Vagina (tissue), 2 donors: ENCODE results near the gene PBRM1.
"Not testable (repeated sequence)": the region's sequence is repeated elsewhere in the genome, so short reads cannot be mapped to it uniquely, and the experiment has no call there.

Source experiments
- CTCF ChIP-seq, 3 experiments: fragments of 450-650 bp in 2 of 3; fragments of 200-600 bp in 1 of 3; sonication (generic) in 1 of 3; IDR thresholded peaks; one replicate each; pipeline ENCODE4 v1.5.1; 2017 to 2019; ENCODE audit warnings: antibody characterized with exemption in 3 of 3, mild to moderate bottlenecking in 2 of 3, moderate library complexity in 2 of 3
- POLR2A ChIP-seq, 2 donors: fragments of 450-650 bp; IDR thresholded peaks; one replicate each; pipeline ENCODE4 v1.6.1; 2017; ENCODE audit warnings: antibody characterized with exemption in 2 of 2, mild to moderate bottlenecking in 2 of 2, moderate library complexity in 2 of 2
- POLR2AphosphoS5 ChIP-seq, 2 donors: sonication (generic); formaldehyde crosslinking; IDR thresholded peaks; one replicate each; pipeline ENCODE4 v1.9.0; 2017; ENCODE audit warnings: antibody characterized with exemption in 2 of 2, mild to moderate bottlenecking in 2 of 2, low read depth in 1 of 2; ENCODE audit not compliant: insufficient read depth in 1 of 2

- TF ChIP-seq POLR2A (IDR thresholded peaks at IDR 0.05); CTCF (IDR thresholded peaks at IDR 0.05); POLR2AphosphoS5 (IDR thresholded peaks at IDR 0.05; ENCODE audit: insufficient read depth in 1 of 2, low read depth in 1 of 2): not testable (repeated sequence)
Observed at GRCh38 chr3:52728753-52729152, 43.0 kb upstream of the PBRM1 start.
